ENCODE measurements around the gene GDPD5. TPM values are rescaled to one million over a fixed set of nuclear protein-coding genes. Genes with fewer than 3 reads are reported as not detected.

The GDPD5 gene
- total and polyA plus RNA-seq, 2 donors (not counting 3 experiments of a cell fraction or from before 2014, with no cell fraction given) = 60.2 to 79.2 TPM

GRCh38 chr11:75549370-75549958 is 23.7 kb upstream of the GDPD5 start:
- peaks cover 0 to 2% of the 10 kb centered on the region in 2 experiments for H3K27me3 ChIP-seq (ENCODE audit: control insufficient read depth in 2 of 2, insufficient read depth in 2 of 2, low read length in 2 of 2)
- ChIA-PET CTCF (interaction anchor here (1.2 to 3.5 kb wide), 5 partner anchors 12 to 157 kb away, joined by 3 to 37 read pairs (median 6); no protein-coding TSS in a partner anchor), POLR2A (no interaction called here)
- no peaks in the 10 kb centered on the region for H3K79me2 ChIP-seq (ENCODE audit: control insufficient read depth, insufficient read depth, low read length)
- BruUV-seq (replicated peaks) = no TSS peak
- dilution Hi-C loops (cut with MboI; ENCODE audit: extremely low pct_ligation_motif_present, low sequenced_read_pairs) = no loop called here
- no peaks in the 10 kb centered on the region for H3K9me3 ChIP-seq (replicated peaks; ENCODE audit: control insufficient read depth, insufficient read depth, low read length)
- no peak overlapping the region for H2AFZ ChIP-seq (ENCODE audit: low read depth, low read length)
- DNase-seq (ENCODE audit: low read depth, low spot score) = no peak
- intact Hi-C loops (cut with micrococcal nuclease) = no loop called here
- no peak overlapping the region for H3K9ac ChIP-seq (replicated peaks; ENCODE audit: extremely low read depth, insufficient read depth, low read length)
- no peak overlapping the region for H3K4me3 ChIP-seq (replicated peaks in 1 of 3; ENCODE audit: insufficient read depth in 1 of 3, low read depth in 1 of 3, low read length in 3 of 3)
- no peak for TF ChIP-seq MAX (IDR thresholded peaks at IDR 0.05; ENCODE audit: insufficient read depth, insufficient read length)
- H3K9me1 ChIP-seq (replicated peaks; ENCODE audit: control insufficient read depth, extremely low read depth, insufficient read depth, low read length) = no peaks in the 10 kb centered on the region
- no peak for FAIRE-seq
- H3K4me1 ChIP-seq (ENCODE audit: control insufficient read depth, extremely low read depth, insufficient read depth, low read length) = peaks cover 7% of the 10 kb centered on the region
- H3K36me3 ChIP-seq (ENCODE audit: control insufficient read depth in 2 of 2, extremely low read depth in 1 of 2, insufficient read depth in 2 of 2, low read length in 2 of 2) = no peaks in the 10 kb centered on the region
- H4K20me1 ChIP-seq (replicated peaks; ENCODE audit: control insufficient read depth, extremely low read depth, insufficient read depth, low read length) = no peaks in the 10 kb centered on the region
- no peak overlapping the region for H3K4me2 ChIP-seq (ENCODE audit: insufficient read depth, low read length)
- no peak overlapping the region for H3K27ac ChIP-seq (ENCODE audit: insufficient read depth, low read depth, low read length)

- Histone ChIP-seq H3K4me3 (replicated peaks in 1 of 3; ENCODE audit: insufficient read depth in 1 of 3, low read depth in 1 of 3, low read length in 3 of 3) (no peak overlapping the region), H3K4me2 (ENCODE audit: insufficient read depth, low read length) (no peak overlapping the region), H3K27me3 (ENCODE audit: control insufficient read depth in 2 of 2, insufficient read depth in 2 of 2, low read length in 2 of 2) (peaks cover 0 to 2% of the 10 kb centered on the region in 2 experiments), H3K27ac (ENCODE audit: insufficient read depth, low read depth, low read length) (no peak overlapping the region), H3K9me3 (replicated peaks; ENCODE audit: control insufficient read depth, insufficient read depth, low read length) (no peaks in the 10 kb centered on the region), H3K4me1 (ENCODE audit: control insufficient read depth, extremely low read depth, insufficient read depth, low read length) (peaks cover under 1% of the 10 kb centered on the region), H4K20me1 (replicated peaks; ENCODE audit: control insufficient read depth, extremely low read depth, insufficient read depth, low read length) (no peaks in the 10 kb centered on the region), H3K9me1 (replicated peaks; ENCODE audit: control insufficient read depth, extremely low read depth, insufficient read depth, low read length) (no peaks in the 10 kb centered on the region), H3K79me2 (ENCODE audit: control insufficient read depth, insufficient read depth, low read length) (no peaks in the 10 kb centered on the region), H2AFZ (ENCODE audit: low read depth, low read length) (no peak overlapping the region), H3K36me3 (ENCODE audit: control insufficient read depth in 2 of 2, extremely low read depth in 1 of 2, insufficient read depth in 2 of 2, low read length in 2 of 2) (no peaks in the 10 kb centered on the region), H3K9ac (replicated peaks; ENCODE audit: extremely low read depth, insufficient read depth, low read length) (no peak overlapping the region)
- FAIRE-seq = no peak
- TF ChIP-seq CTCF (IDR thresholded peaks at IDR 0.05; ENCODE audit: extremely low read depth in 1 of 2, insufficient read depth in 1 of 2, low read depth in 1 of 2, low read length in 2 of 2) = no peak
- no peak for TF ChIP-seq JUN (IDR thresholded peaks at IDR 0.05; ENCODE audit: borderline replicate concordance, insufficient read depth, insufficient read length, low read depth)
- no peak for TF ChIP-seq MYC (IDR thresholded peaks at IDR 0.05; ENCODE audit: low read depth, low read length)
- no peak for TF ChIP-seq EZH2 (IDR thresholded peaks at IDR 0.05; ENCODE audit: borderline replicate concordance, low read depth, low read length, severe bottlenecking)
- no peak for TF ChIP-seq GATA2 (IDR thresholded peaks at IDR 0.05; ENCODE audit: insufficient read depth, insufficient read length, low read depth, low read length)
- no peak for TF ChIP-seq FOS (IDR thresholded peaks at IDR 0.05; ENCODE audit: borderline replicate concordance, insufficient read depth, low read length)
- TF ChIP-seq POLR2AphosphoS5 (IDR thresholded peaks at IDR 0.05; ENCODE audit: insufficient read depth, low read depth, low read length) = no peak
- TF ChIP-seq POLR2A (IDR thresholded peaks at IDR 0.05; ENCODE audit: low read depth, low read length) = no peak
- TF ChIP-seq MAX (IDR thresholded peaks at IDR 0.05; ENCODE audit: insufficient read depth, insufficient read length) = no peak
- CTCF ChIA-PET = interaction anchor here (0.6 to 3.5 kb wide), 10 partner anchors 10 to 157 kb away, joined by 3 to 37 read pairs (median 4); no protein-coding TSS in a partner anchor
- POLR2A ChIA-PET = interaction anchor here (0.9 kb wide), 1 partner anchor 26 kb away, joined by 3 read pairs; no protein-coding TSS in a partner anchor
- no peak for DNase-seq (ENCODE audit: low read depth, low spot score)
- intact Hi-C loops (cut with micrococcal nuclease) = no loop called here
- no TSS peak for BruUV-seq (replicated peaks)
- dilution Hi-C loops (cut with MboI; ENCODE audit: extremely low pct_ligation_motif_present, low sequenced_read_pairs) = no loop called here
Measured at GRCh38 chr11:75548595-75549272, 23.0 kb upstream of the GDPD5 start.

All from endothelial cell of umbilical vein (primary cell).